GM10847 (cell line): ENCODE measurements around the gene HMGXB3.

Source experiments
- POLR2A ChIP-seq: IDR thresholded peaks from 2 replicates; pipeline ENCODE4 v1.6.1; 2011; ENCODE audit not compliant: insufficient read length; ENCODE audit errors: extremely low read depth

HMGXB3 gene

GRCh38 chr5:150065886-150066285, 65.3 kb downstream of the HMGXB3 start:
- TF ChIP-seq POLR2A = no peak

GRCh38 chr5:150066436-150066835, 65.9 kb downstream of the HMGXB3 start:
- TF ChIP-seq POLR2A = no peak

- no peak for TF ChIP-seq POLR2A
Measured at GRCh38 chr5:150066901-150067396, 66.4 kb downstream of the HMGXB3 start.

- no peak for TF ChIP-seq POLR2A
Measured at GRCh38 chr5:150067405-150067960, 66.9 kb downstream of the HMGXB3 start.

- no peak for TF ChIP-seq POLR2A
Measured at GRCh38 chr5:150068071-150068470, 67.5 kb downstream of the HMGXB3 start.

GRCh38 chr5:150068472-150068871, 67.9 kb downstream of the HMGXB3 start:
- TF ChIP-seq POLR2A = no peak

GRCh38 chr5:150068961-150069645, 68.6 kb downstream of the HMGXB3 start:
- TF ChIP-seq POLR2A = no peak

GRCh38 chr5:150069672-150070627, 69.4 kb downstream of the HMGXB3 start:
- TF ChIP-seq POLR2A = no peak

GRCh38 chr5:150070821-150071220, 70.3 kb downstream of the HMGXB3 start:
- TF ChIP-seq POLR2A = no peak

- no peak for TF ChIP-seq POLR2A
Measured at GRCh38 chr5:150073086-150073625, 72.6 kb downstream of the HMGXB3 start.

- TF ChIP-seq POLR2A = no peak
Measured at GRCh38 chr5:150073677-150074076, 73.1 kb downstream of the HMGXB3 start.

GRCh38 chr5:150075233-150075632, 74.7 kb downstream of the HMGXB3 start:
- TF ChIP-seq POLR2A = no peak

- no peak for TF ChIP-seq POLR2A
Measured at GRCh38 chr5:150075806-150076205, 75.3 kb downstream of the HMGXB3 start.

- TF ChIP-seq POLR2A = no peak
Measured at GRCh38 chr5:150077060-150077459, 76.5 kb downstream of the HMGXB3 start.

- TF ChIP-seq POLR2A = no peak
Measured at GRCh38 chr5:150077996-150078801, 77.7 kb downstream of the HMGXB3 start.
